Sciatic nerve (tissue), 2 donors: ENCODE results near the gene CIZ1. TPM values are rescaled to one million over a fixed set of nuclear protein-coding genes. Genes with fewer than 3 reads are reported as not detected.

ENCODE experiments used
- ATAC-seq: fragments of 200-7000 bp; cut with Tn5 transposase; one replicate; pipeline ENCODE4 v1.9.1; 2020; ENCODE audit warnings: mild to moderate bottlenecking, moderate library complexity
- DNase-seq: peaks from one replicate; pipeline ENCODE4 v3.0.0-alpha.2; 2020; ENCODE audit warnings: low spot score
- intact Hi-C: fragments of 100-400 bp; cut with DNase I; formaldehyde crosslinking; loops from one replicate; pipeline ENCODE4 v1.14.2; 2022
- total RNA-seq: library from RNA; stranded (reverse); fragmentation: NEBNext Ultra II Directional; extraction: Animal tissue kit (Norgen Biotek cat#: 25700); gene quantifications from one replicate; pipeline ENCODE4 v1.2.1, GENCODE V29; 2021
- donor health status: DM: no; HTN: no; CAD: no.
- donor health status: DM: no; HTN: no; CAD: no.

CIZ1 gene
- total RNA-seq, 1 donor from 2014 or later: 140 TPM

DNA sequence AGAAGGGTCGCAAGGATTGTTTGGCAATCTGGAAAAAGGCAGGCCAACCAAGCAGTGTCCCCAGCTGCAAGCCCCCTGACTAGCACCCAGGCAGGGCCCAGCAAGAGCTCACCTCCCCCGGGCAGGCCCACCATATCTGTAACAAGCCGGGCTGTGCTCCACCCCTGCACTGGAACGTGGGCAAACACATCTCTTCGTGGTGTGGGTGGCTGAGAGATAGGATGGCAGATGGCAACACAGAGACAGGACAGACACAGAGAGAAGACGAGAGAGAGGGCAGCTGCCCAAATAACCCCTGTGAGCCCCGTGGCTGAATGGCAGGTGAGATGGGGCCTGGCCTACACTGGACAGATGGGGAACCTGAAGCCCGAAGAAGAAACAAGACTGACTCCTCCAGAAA lies 21.9 kb downstream of the CIZ1 start:
- intact Hi-C loops: no loop called here
- ATAC-seq: no peak
- no peak for DNase-seq

GRCh38 chr9:128168731-128169308 lies 22.6 kb downstream of the CIZ1 start:
- DNase-seq: no peak
- ATAC-seq: no peak
- intact Hi-C loops: no loop called here

- DNase-seq (no peak), ATAC-seq (no peak)
- intact Hi-C loops: no loop called here
Observed at GRCh38 chr9:128167209-128167608, 24.2 kb downstream of the CIZ1 start.

- no peak for ATAC-seq
- DNase-seq: no peak
- intact Hi-C loops: no loop called here
Observed at GRCh38 chr9:128166169-128166568, 25.2 kb downstream of the CIZ1 start.

- intact Hi-C loops: no loop called here
- no peak for DNase-seq
Observed at GRCh38 chr9:128164307-128164885, 27.0 kb downstream of the CIZ1 start.

DNA sequence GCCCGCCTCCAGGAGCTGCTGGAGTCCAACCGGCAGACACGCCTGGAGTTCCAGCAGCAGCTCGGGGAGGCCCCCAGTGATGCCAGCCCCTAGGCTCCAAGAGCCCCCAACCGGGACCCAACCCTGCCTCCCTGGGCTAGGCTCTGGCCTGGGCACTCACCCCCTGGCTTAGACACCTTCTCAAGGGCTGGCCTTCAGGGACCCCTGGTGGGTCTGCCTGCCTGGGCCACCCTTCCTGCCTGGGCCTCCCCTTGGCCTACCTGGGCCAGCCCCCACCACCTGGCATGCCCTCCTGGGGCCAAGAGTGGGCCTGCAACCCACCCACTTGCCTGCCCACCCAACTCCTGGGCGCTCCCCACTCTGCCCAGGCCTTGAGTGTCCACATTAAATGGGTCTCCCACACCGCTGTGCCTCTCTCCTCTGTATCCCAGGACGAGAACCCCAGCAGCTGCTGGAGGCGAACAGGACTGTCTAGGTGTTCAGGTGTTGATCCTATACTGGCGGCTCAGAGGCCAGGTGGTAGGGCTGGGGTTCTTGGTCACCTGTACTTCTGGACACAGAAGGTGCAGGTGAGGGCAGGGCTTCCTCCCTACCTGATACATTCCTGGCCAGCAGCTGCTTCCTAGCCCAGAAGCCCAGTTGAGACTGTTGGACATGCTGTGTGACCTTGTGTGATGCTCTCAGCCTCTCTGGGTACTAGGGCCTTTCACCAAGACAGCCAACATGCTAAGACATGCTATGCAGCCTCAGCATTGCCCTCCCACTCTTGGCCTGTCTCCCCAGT lies 27.7 kb downstream of the CIZ1 start:
- DNase-seq: no peak
- intact Hi-C loops: no loop called here
- no peak for ATAC-seq

More at GRCh38 chr9:128164307-128164885, 27.0 kb downstream of the CIZ1 start:
- ATAC-seq: no peak

- intact Hi-C loops: no loop called here
- no peak for DNase-seq
- no peak for ATAC-seq
Observed at GRCh38 chr9:128163027-128163515, 28.3 kb downstream of the CIZ1 start.

DNA sequence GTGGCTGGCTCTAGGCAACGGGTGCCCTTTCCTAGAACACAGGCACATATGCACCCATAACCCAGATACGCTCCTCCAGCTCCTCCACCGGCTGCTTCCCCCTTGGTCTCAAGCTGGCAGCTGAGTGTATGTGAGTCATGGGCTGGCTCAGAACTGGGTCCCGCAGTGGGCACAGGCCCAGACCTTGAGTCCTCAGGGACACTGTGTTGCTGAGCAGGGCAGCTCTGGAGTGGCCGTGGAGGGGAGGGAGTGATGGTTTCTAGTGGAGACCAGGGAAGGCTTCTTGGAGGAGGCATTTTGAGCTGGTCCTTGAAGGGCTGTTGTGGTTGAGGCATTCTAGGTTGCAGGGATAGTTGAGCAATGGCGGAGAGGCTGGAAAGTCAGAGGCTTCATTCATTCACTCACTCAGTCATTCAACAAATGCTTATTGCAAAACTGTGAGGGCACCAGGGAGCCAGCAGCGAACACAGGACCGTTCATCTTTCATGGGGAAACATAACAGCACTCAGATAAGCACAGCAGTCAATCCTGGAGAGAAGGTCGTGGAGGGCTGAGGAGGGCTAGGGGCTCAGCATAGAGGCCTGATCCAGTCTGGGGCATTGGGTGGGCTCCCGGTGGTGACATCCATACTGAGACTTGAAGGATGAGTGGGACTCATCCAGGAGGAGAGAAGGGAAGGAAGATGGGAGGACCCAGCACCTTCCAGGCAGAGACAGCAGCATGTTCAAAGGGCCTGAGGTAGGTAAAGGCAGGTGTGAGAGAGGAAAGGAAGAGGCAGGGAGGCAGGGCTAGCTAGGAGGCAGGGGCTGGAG lies 29.0 kb downstream of the CIZ1 start:
- intact Hi-C loops: no loop called here

DNA sequence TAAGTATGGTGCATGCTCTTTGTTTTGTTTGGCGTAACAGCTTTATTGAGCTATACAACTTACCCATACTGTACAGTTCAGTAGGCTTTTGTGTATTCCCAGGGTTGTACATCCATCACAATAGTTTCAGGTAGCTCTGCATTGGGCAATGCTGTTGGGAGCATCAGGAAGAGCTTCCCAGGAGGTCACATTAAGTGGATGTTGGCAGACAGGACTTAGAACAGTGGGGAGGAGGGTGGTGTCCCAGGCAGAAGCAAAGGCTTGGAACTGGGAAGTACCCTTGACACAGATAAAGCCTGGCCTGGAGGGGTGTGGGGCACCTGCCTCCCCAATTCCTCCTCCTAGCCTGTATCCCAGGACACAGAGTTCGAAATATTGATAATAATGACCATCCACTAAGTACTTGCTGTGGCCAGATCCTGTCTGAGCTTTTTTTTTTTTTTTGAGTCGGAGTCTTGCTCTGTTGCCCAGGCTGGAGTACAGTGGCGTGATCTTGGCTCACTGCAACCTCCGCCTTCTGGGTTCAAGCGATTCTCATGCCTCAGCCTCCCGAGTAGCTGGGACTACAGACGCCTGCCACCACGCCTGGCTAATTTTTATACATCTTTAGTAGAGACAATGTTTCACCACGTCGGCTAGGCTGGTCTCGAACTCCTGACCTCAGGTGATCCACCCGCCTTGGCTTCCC lies 30.0 kb downstream of the CIZ1 start:
- ATAC-seq (no peak), DNase-seq (no peak)
- intact Hi-C loops: no loop called here

More for the DNA sequence above, 29.0 kb downstream of the CIZ1 start:
- no peak for DNase-seq
- no peak for ATAC-seq

- DNase-seq (no peak), ATAC-seq (peak; percentile 2)
- intact Hi-C loops: no loop called here
Observed at GRCh38 chr9:128160603-128160987, 30.8 kb downstream of the CIZ1 start.

DNA sequence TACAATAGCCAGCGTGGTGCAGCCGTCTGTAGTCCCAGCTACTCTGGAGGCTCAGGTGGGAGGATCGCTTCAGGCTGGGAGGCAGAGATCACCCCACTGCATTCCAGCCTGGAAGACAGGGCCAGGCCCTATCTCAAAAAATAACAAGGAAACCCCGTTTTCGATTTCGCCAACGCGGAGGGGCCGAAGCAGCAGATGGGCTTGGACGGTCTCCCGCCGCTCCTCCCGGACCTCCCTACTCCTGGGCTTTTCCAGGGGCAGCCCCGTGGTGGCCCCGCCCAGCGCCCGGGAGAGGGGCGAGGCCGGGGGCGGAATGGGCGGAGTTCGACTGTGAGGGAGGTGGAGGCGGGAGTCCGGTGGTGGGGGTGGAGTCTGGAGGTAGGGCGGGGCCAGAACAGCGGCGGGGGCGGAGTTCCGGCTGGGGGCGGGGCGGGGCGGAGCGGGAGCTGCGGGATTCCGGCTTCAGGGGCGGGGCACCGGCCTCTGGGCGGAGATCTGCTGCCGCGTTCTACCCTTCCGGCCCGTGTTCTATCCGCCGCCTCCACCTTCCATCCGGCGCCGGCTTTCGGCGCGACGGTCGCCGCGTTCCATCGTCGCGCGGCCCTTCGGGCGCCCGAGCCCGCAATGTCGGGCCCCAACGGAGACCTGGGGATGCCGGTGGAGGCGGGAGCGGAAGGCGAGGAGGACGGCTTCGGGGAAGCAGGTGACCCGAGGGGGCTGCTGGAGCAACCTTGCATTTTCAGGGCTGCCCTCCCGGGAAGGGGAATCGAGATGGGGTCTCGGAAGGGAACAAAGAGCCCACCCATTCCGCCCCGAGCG lies 31.4 kb downstream of the CIZ1 start, which contains the start of gene BBLN:
BBLN (plus strand) TSS at position 482 of the 819 bp plus-strand sequence; CDS start at position 625, 143 bp downstream.
- peak; percentile 97 for ATAC-seq
- peak; percentile 98 for DNase-seq
- intact Hi-C loops: no loop called here

- DNase-seq (no peak), ATAC-seq (peak; percentile 18)
- intact Hi-C loops: no loop called here
Observed at GRCh38 chr9:128159522-128159783, 31.9 kb downstream of the CIZ1 start.

GRCh38 chr9:128155736-128156500 lies 35.5 kb downstream of the CIZ1 start:
- intact Hi-C loops: no loop called here
- DNase-seq: no peak
- no peak for ATAC-seq

DNA sequence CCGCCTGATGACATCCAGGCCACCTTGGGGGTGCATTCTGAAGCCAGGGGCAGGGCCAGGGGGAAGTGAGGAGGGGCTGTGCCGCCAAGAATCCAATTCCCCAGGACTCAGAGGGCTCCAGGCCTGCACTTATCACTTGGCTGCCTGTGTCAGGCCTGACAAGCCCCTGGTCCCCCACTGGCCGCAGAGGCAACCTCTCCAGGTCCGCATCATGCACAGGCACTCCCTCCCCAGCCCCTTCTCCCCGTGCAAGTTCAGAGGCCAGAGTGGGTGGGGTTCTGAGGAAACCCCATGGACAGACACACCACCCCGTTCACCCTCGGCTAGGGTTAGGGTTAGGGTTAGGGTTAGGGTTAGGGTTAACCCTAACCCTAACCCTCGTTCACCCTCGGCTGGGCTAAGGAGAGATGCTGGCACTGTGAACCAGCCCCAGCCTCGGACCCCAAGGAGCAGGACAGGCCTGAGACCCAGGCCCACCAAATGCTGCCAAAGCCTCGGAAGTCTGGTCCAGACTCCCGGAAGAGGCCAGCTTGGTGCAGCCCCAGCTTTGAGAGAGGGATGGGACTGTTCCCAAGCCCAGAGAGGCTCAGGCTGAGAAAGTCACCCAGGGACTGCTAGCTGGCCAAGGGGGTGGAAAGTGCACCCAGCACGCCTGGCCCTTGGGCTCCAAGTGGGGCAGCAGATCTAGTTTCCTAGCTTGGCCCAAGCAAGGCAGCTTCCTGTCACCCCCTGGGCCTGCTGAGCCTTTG lies 37.3 kb downstream of the CIZ1 start:
- no peak for DNase-seq
- no peak for ATAC-seq
- intact Hi-C loops: no loop called here

- DNase-seq (no peak), ATAC-seq (no peak)
- intact Hi-C loops: no loop called here
Observed at GRCh38 chr9:128153060-128153946, 38.1 kb downstream of the CIZ1 start.
